Nephron progenitor cell (in vitro differentiated cells): ENCODE measurements around the gene ELOVL6.

Experiments
- DNase-seq: peaks from one replicate; pipeline ENCODE4 v3.0.0; 2021
- H3K27ac Mint-ChIP-seq: 2 replicates; pipeline ENCODE4 v1.8.0; 2021; ENCODE audit warnings: mild to moderate bottlenecking, moderate library complexity, mixed read lengths
- H3K27me3 Mint-ChIP-seq: 2 replicates; pipeline ENCODE4 v1.8.0; 2021; ENCODE audit warnings: mild to moderate bottlenecking, low read depth, mixed read lengths; ENCODE audit not compliant: poor library complexity
- H3K36me3 Mint-ChIP-seq: 2 replicates; pipeline ENCODE4 v1.8.0; 2021; ENCODE audit warnings: low read depth, mixed read lengths
- H3K4me1 Mint-ChIP-seq: 2 replicates; pipeline ENCODE4 v1.8.0; 2021; ENCODE audit warnings: mixed read lengths
- H3K4me3 Mint-ChIP-seq: 2 replicates; pipeline ENCODE4 v1.8.0; 2021; ENCODE audit warnings: mild to moderate bottlenecking, moderate library complexity, mixed read lengths
- H3K9me3 Mint-ChIP-seq: 2 replicates; pipeline ENCODE4 v1.8.0; 2021; ENCODE audit warnings: mild to moderate bottlenecking, moderate library complexity, mixed read lengths
- CTCF ChIP-seq: fragments of 200-600 bp; sonication (generic); IDR thresholded peaks from 2 replicates; pipeline ENCODE4 v1.5.0; 2021; ENCODE audit warnings: antibody characterized with exemption

ELOVL6 gene

GRCh38 chr4:110156442-110156841 is 42.0 kb downstream of the ELOVL6 start:
- H3K36me3 Mint-ChIP-seq = peaks cover 4% of the 10 kb centered on the region
- H3K4me1 Mint-ChIP-seq = peaks cover 42% of the 10 kb centered on the region
- H3K9me3 Mint-ChIP-seq = no peaks in the 10 kb centered on the region
- TF ChIP-seq CTCF = no peak
- DNase-seq = no peak
- no peaks in the 10 kb centered on the region for H3K27me3 Mint-ChIP-seq
- H3K27ac Mint-ChIP-seq = peak overlapping the region; percentile 83
- no peak overlapping the region for H3K4me3 Mint-ChIP-seq

GRCh38 chr4:110155654-110156053 is 42.8 kb downstream of the ELOVL6 start:
- no peaks in the 10 kb centered on the region for H3K27me3 Mint-ChIP-seq
- peaks cover 4% of the 10 kb centered on the region for H3K36me3 Mint-ChIP-seq
- no peak for TF ChIP-seq CTCF
- peaks cover 42% of the 10 kb centered on the region for H3K4me1 Mint-ChIP-seq
- H3K9me3 Mint-ChIP-seq = no peaks in the 10 kb centered on the region
- no peak for DNase-seq
- peak overlapping the region; percentile 76 for H3K27ac Mint-ChIP-seq
- no peak overlapping the region for H3K4me3 Mint-ChIP-seq

- H3K36me3 Mint-ChIP-seq = peaks cover 12% of the 10 kb centered on the region
- no peaks in the 10 kb centered on the region for H3K27me3 Mint-ChIP-seq
- peaks cover 31% of the 10 kb centered on the region for H3K4me1 Mint-ChIP-seq
- H3K9me3 Mint-ChIP-seq = no peaks in the 10 kb centered on the region
- TF ChIP-seq CTCF = no peak
- no peak overlapping the region for H3K27ac Mint-ChIP-seq
- H3K4me3 Mint-ChIP-seq = no peak overlapping the region
- no peak for DNase-seq
Observed at GRCh38 chr4:110154582-110154981, 43.8 kb downstream of the ELOVL6 start.

- Mint-ChIP-seq H3K36me3 (peaks cover 32% of the 10 kb centered on the region), H3K27me3 (no peaks in the 10 kb centered on the region), H3K4me3 (no peak overlapping the region), H3K27ac (peak overlapping the region; percentile 20), H3K4me1 (peaks cover 18% of the 10 kb centered on the region), H3K9me3 (peaks cover 11% of the 10 kb centered on the region)
- no peak for TF ChIP-seq CTCF
- DNase-seq = no peak
Observed at GRCh38 chr4:110152386-110152785, 46.0 kb downstream of the ELOVL6 start.

- H3K27me3 Mint-ChIP-seq = no peaks in the 10 kb centered on the region
Observed at GRCh38 chr4:110149089-110149488, 49.3 kb downstream of the ELOVL6 start.

More at GRCh38 chr4:110149089-110149488, 49.3 kb downstream of the ELOVL6 start:
- H3K36me3 Mint-ChIP-seq = peaks cover 60% of the 10 kb centered on the region
- no peak for DNase-seq
- peaks cover 31% of the 10 kb centered on the region for H3K9me3 Mint-ChIP-seq
- no peak overlapping the region for H3K4me3 Mint-ChIP-seq
- peaks cover 9% of the 10 kb centered on the region for H3K4me1 Mint-ChIP-seq
- no peak overlapping the region for H3K27ac Mint-ChIP-seq
- no peak for TF ChIP-seq CTCF
